HepG2 (cell line): Measurements from ENCODE around the gene COBLL1. TPM values are rescaled to one million over a fixed set of nuclear protein-coding genes. Genes with fewer than 3 reads are reported as not detected.
"Not testable (repeated sequence)": the region's sequence is repeated elsewhere in the genome, so short reads cannot be mapped to it uniquely, and the experiment has no call there.

Source experiments
- ARID3A ChIP-seq: IDR thresholded peaks from 2 replicates; pipeline ENCODE4 v1.6.1; 2012; ENCODE audit warnings: low read depth, low read length, improper control_type of control experiment
- CHD4 ChIP-seq: fragments of 200-600 bp; sonication (generic); IDR thresholded peaks from 2 replicates; pipeline ENCODE4 v1.7.0; 2017; ENCODE audit warnings: mild to moderate bottlenecking, low read length, borderline replicate concordance
- EP300 ChIP-seq, 3 experiments: sonication (generic) in 1 of 3; formaldehyde crosslinking in 1 of 3; IDR thresholded peaks; 2 replicates each; pipeline versions ENCODE4 v1.5.1 to v1.6.1; 2011 to 2020; ENCODE audit warnings: low read depth in 2 of 3, low read length in 2 of 3, borderline replicate concordance in 1 of 3, improper control_type of control experiment in 1 of 3, mild to moderate bottlenecking in 1 of 3, missing genetic modification reagents in 1 of 3, moderate library complexity in 1 of 3
- FOXA1 ChIP-seq, 2 experiments: fragments of 450-650 bp in 1 of 2; sonication (generic) in 1 of 2; formaldehyde crosslinking in 1 of 2; IDR thresholded peaks; 2 replicates each; pipeline versions ENCODE4 v1.4.0 to v1.6.1; 2016 to 2020; ENCODE audit warnings: missing genetic modification reagents in 1 of 2
- HMG20A ChIP-seq: IDR thresholded peaks from 2 replicates; pipeline ENCODE4 v1.6.1; 2016; ENCODE audit warnings: borderline replicate concordance
- HNF1A ChIP-seq, 2 experiments: sonication (generic) in 1 of 2; formaldehyde crosslinking in 1 of 2; IDR thresholded peaks; 2 replicates each; pipeline versions ENCODE4 v1.4.0 to v1.6.1; 2016 to 2020; ENCODE audit warnings: borderline replicate concordance in 1 of 2, low read depth in 1 of 2, mild to moderate bottlenecking in 1 of 2, missing genetic modification reagents in 1 of 2
- HNRNPUL1 ChIP-seq: fragments of 200-400 bp; formaldehyde crosslinking; IDR thresholded peaks from 2 replicates; pipeline ENCODE4 v1.6.1; 2017; ENCODE audit warnings: low read depth, mild to moderate bottlenecking, low read length, moderate library complexity
- ISL2 ChIP-seq: sonication (generic); formaldehyde crosslinking; IDR thresholded peaks from 2 replicates; pipeline ENCODE4 v1.5.0; 2020; ENCODE audit warnings: missing genetic modification reagents
- RCOR2 ChIP-seq: IDR thresholded peaks from 2 replicates; pipeline ENCODE4 v1.6.1; 2016; ENCODE audit warnings: missing biosample characterization, missing genetic modification reagents
- SOX5 ChIP-seq: IDR thresholded peaks from 2 replicates; pipeline ENCODE4 v1.6.1; 2016; ENCODE audit warnings: borderline replicate concordance
- TGIF2 ChIP-seq: IDR thresholded peaks from 2 replicates; pipeline ENCODE4 v1.6.1; 2016; ENCODE audit warnings: control low read depth, missing compliant biosample characterization
- ZBTB34 ChIP-seq: sonication (generic); formaldehyde crosslinking; IDR thresholded peaks from 2 replicates; pipeline ENCODE4 v1.8.0; 2022; ENCODE audit warnings: mild to moderate bottlenecking, missing genetic modification reagents
- ZNF460 ChIP-seq: sonication (generic); formaldehyde crosslinking; IDR thresholded peaks from 2 replicates; pipeline ENCODE4 v1.5.1; 2020; ENCODE audit warnings: missing genetic modification reagents, mild to moderate bottlenecking, borderline replicate concordance
- ZNF724P ChIP-seq: sonication (generic); formaldehyde crosslinking; IDR thresholded peaks from 2 replicates; pipeline ENCODE4 v1.8.0; 2022; ENCODE audit warnings: missing genetic modification reagents, borderline replicate concordance
- ZSCAN20 ChIP-seq: sonication (generic); formaldehyde crosslinking; IDR thresholded peaks from 2 replicates; pipeline ENCODE4 v1.4.0; 2020; ENCODE audit warnings: missing genetic modification reagents, mild to moderate bottlenecking, borderline replicate concordance
- ZSCAN30 ChIP-seq: sonication (generic); formaldehyde crosslinking; IDR thresholded peaks from 2 replicates; pipeline ENCODE4 v1.5.0; 2020; ENCODE audit warnings: mild to moderate bottlenecking, missing genetic modification reagents
- polyA plus RNA-seq, 8 experiments: library from polyadenylated mRNA; depleted of rRNA in 3 of 8; stranded (reverse) in 7 of 8; unstranded in 1 of 8; fragments of >200 nt; fragmentation: Illumina TruSeq in 4 of 8; extraction: Trizol in 4 of 8; gene quantifications; 2 replicates each; pipeline versions ENCODE4 v1.2.1 to v1.2.3, GENCODE V29; 2011 to 2016; ENCODE audit warnings: low read depth in 4 of 8, missing spikeins in 1 of 8, mixed read lengths in 1 of 8; ENCODE audit not compliant: insufficient read depth in 1 of 8
- total RNA-seq, 5 experiments: library from RNA; depleted of rRNA; stranded (reverse); fragments of >200 nt; fragmentation: Illumina TruSeq; extraction: Trizol; gene quantifications; 2 replicates each; pipeline ENCODE4 v1.2.3, GENCODE V29; 2016; ENCODE audit warnings: low read depth in 1 of 5
- TF ChIP-seq, protein P1 (sequence below): sonication (generic); formaldehyde crosslinking; IDR thresholded peaks from 2 replicates; pipeline ENCODE4 v1.8.0; 2022; ENCODE audit warnings: missing genetic modification reagents, mild to moderate bottlenecking, inconsistent platforms, borderline replicate concordance

The COBLL1 gene
- total and polyA plus RNA-seq, 2 of the 13 experiments (the other 11 are each of a cell fraction or from before 2014, with no cell fraction given): 32.6 to 86.8 TPM

- peak; percentile 82 for TF ChIP-seq SOX5 (CRISPR knock-in tag)
- TF ChIP-seq ZNF460 (CRISPR knock-in tag): peak; percentile 53; the same call in 1 of the 2 replicates
- TF ChIP-seq HMG20A (CRISPR knock-in tag): peak; percentile 38; the same call in 1 of the 2 replicates
- TF ChIP-seq ZSCAN20 (CRISPR knock-in tag): 0 out of 2 replicates have a peak, but pooled peaks have one; percentile 14
- peak; percentile 46; the same call in 1 of the 2 replicates for TF ChIP-seq ZSCAN30
- TF ChIP-seq HNRNPUL1: peak; percentile 61; the same call in 1 of the 2 replicates
- peak; percentile 22; the same call in 1 of the 2 replicates for TF ChIP-seq ARID3A
- TF ChIP-seq ISL2 (CRISPR knock-in tag): peak; percentile 59
- peak in 1 of 2 experiments; percentile 69; a peak in 2 of 4 replicates for TF ChIP-seq EP300 (IDR thresholded peaks at IDR 0.05; ENCODE audit: low read depth in 2 of 2, low read length in 2 of 2)
- not testable (repeated sequence) for TF ChIP-seq EP300 (CRISPR knock-in tag; IDR thresholded peaks at IDR 0.05; ENCODE audit: borderline replicate concordance); FOXA1 (IDR thresholded peaks at IDR 0.05)
- TF ChIP-seq, protein P1, sequence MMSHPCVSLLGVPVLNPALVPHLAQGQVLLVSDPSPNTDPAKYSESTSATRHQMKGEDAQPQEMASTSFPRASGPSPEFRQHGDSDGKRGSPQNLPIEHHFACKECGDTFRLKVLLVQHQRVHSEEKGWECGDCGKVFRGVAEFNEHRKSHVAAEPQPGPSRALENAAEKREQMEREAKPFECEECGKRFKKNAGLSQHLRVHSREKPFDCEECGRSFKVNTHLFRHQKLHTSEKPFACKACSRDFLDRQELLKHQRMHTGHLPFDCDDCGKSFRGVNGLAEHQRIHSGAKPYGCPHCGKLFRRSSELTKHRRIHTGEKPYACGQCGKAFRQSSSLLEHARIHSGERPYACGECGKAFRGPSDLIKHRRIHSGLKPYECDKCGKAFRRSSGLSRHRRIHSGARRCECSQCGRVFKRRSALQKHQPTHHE (CRISPR knock-in tag): 0 out of 2 replicates have a peak, but pooled peaks have one; percentile 21
- peak; percentile 81 for TF ChIP-seq HNF1A (IDR thresholded peaks at IDR 0.05; ENCODE audit: low read depth)
- TF ChIP-seq HNF1A (CRISPR knock-in tag; IDR thresholded peaks at IDR 0.05; ENCODE audit: borderline replicate concordance): peak; percentile 40; the same call in 1 of the 2 replicates
- peak; percentile 4; the same call in 1 of the 2 replicates for TF ChIP-seq ZBTB34
- TF ChIP-seq ZNF724P (CRISPR knock-in tag): 0 out of 2 replicates have a peak, but pooled peaks have one; percentile 26
- TF ChIP-seq RCOR2 (CRISPR knock-in tag): peak; percentile 25; the same call in 1 of the 2 replicates
- 0 out of 2 replicates have a peak, but pooled peaks have one; percentile 22 for TF ChIP-seq TGIF2 (CRISPR knock-in tag)
- TF ChIP-seq CHD4: peak; percentile 74; the same call in 1 of the 2 replicates
- TF ChIP-seq FOXA1 (CRISPR knock-in tag; IDR thresholded peaks at IDR 0.05): peak; percentile 31; the same call in 1 of the 2 replicates
Measured at GRCh38 chr2:164859906-164860693, 18.5 kb upstream of the COBLL1 start (continued).
